CD8-positive, alpha-beta memory T cell (primary cell): ENCODE measurements around the gene ST7. TPM values are rescaled to one million over a fixed set of nuclear protein-coding genes. Genes with fewer than 3 reads are reported as not detected.

Experiments used
- CTCF ChIA-PET: fragments of 350-600 bp; sonication (Branson Sonifier 250); formaldehyde crosslinking; loops from one replicate; lab custom pipeline; 2021; ENCODE audit warnings: antibody characterized with exemption; lab: Charles Lee
- POLR2A ChIA-PET: fragments of 350-600 bp; sonication (Branson Sonifier 250); formaldehyde crosslinking; loops from one replicate; lab custom pipeline; 2021; ENCODE audit warnings: antibody characterized with exemption; lab: Charles Lee
- DNase-seq, 5 donors: peaks; one replicate each; pipeline versions ENCODE4 v3.0.0 to v3.0.0-alpha.2; 2020 to 2022; ENCODE audit warnings: mixed read lengths in 1 of 5
- H3K27ac ChIP-seq: one replicate; pipeline ENCODE4 v1.7.0; 2013; ENCODE audit warnings: low read depth, mild to moderate bottlenecking, low read length, moderate library complexity
- H3K27me3 ChIP-seq: 2 replicates; pipeline ENCODE4 v1.7.0; 2013; ENCODE audit warnings: low read length, mild to moderate bottlenecking; ENCODE audit not compliant: insufficient read depth, poor library complexity, severe bottlenecking
- H3K36me3 ChIP-seq: 2 replicates; pipeline ENCODE4 v1.7.0; 2013; ENCODE audit warnings: mild to moderate bottlenecking, low read length, moderate library complexity; ENCODE audit not compliant: insufficient read depth
- H3K4me1 ChIP-seq: 2 replicates; pipeline ENCODE4 v1.7.0; 2013; ENCODE audit warnings: mild to moderate bottlenecking, low read length, moderate library complexity; ENCODE audit not compliant: insufficient read depth
- H3K4me3 ChIP-seq: 2 replicates; pipeline ENCODE4 v1.7.0; 2013; ENCODE audit warnings: mild to moderate bottlenecking, low read length
- H3K9me3 ChIP-seq: 2 replicates; pipeline ENCODE4 v1.7.0; 2013; ENCODE audit warnings: mild to moderate bottlenecking, low read length
- H3K27ac Mint-ChIP-seq, 8 donors: one replicate each; pipeline ENCODE4 v1.8.0; 2020 to 2021; ENCODE audit warnings: mixed read lengths in 8 of 8, mild to moderate bottlenecking in 6 of 8, inconsistent platforms in 3 of 8, moderate library complexity in 3 of 8
- H3K27me3 Mint-ChIP-seq, 2 donors: one replicate each; pipeline ENCODE4 v1.8.0; 2020 to 2021; ENCODE audit warnings: mixed read lengths in 2 of 2, mild to moderate bottlenecking in 1 of 2, moderate library complexity in 1 of 2
- H3K36me3 Mint-ChIP-seq, 3 donors: one replicate each; pipeline ENCODE4 v1.8.0; 2020 to 2021; ENCODE audit warnings: mixed read lengths in 3 of 3, inconsistent platforms in 1 of 3, mild to moderate bottlenecking in 1 of 3
- H3K4me1 Mint-ChIP-seq, 3 donors: one replicate each; pipeline ENCODE4 v1.8.0; 2020 to 2021; ENCODE audit warnings: mixed read lengths in 3 of 3, inconsistent platforms in 1 of 3, mild to moderate bottlenecking in 1 of 3
- H3K4me3 Mint-ChIP-seq, 7 donors: one replicate each; pipeline ENCODE4 v1.8.0; 2020 to 2021; ENCODE audit warnings: mixed read lengths in 7 of 7, mild to moderate bottlenecking in 6 of 7, moderate library complexity in 4 of 7, inconsistent platforms in 2 of 7
- H3K9me3 Mint-ChIP-seq, 5 donors: one replicate each; pipeline ENCODE4 v1.8.0; 2020 to 2022; ENCODE audit warnings: mixed read lengths in 5 of 5, mild to moderate bottlenecking in 3 of 5, moderate library complexity in 2 of 5, inconsistent platforms in 1 of 5
- polyA plus RNA-seq: library from polyadenylated mRNA; unstranded; fragments of 300-500 nt; fragmentation: Illumina TruSeq; gene quantifications from one replicate; pipeline ENCODE4 v1.2.3, GENCODE V29; 2021
- total RNA-seq, 2 experiments: library from RNA; stranded (reverse); gene quantifications; one replicate each; pipeline ENCODE4 v1.2.3, GENCODE V29; 2021

Gene ST7
- total and polyA plus RNA-seq, 3 experiments from 2014 or later: 7.9 to 14.2 (median 12.7) TPM

DNA sequence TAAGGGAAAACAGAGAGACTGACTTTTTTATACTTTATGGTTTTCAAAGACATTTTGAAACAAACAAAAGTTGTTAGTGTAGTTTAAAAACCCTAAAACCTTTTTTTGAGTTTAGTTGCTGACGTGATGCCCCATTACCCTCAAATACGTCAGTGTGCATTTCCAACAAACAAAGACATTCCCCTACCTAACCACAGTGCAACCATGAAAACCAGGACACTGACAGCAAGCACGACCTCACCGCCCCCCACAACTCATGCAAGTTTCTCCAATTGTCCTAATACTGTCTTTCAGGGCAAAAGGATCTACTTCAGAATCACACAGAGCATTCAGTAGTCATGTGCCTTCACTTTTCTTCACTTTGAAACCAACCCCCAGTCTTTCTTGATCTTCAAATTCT, 294.5 kb downstream of the ST7 start:
- no peaks in the 10 kb centered on the region for H3K27me3 ChIP-seq
- H3K4me3 ChIP-seq: no peak overlapping the region
- CTCF ChIA-PET: no interaction called here
- H3K9me3 ChIP-seq: no peaks in the 10 kb centered on the region
- H3K27ac ChIP-seq: no peak overlapping the region
- Mint-ChIP-seq H3K4me3 (no peak overlapping the region), H3K9me3 (peaks cover 0 to 5% (median 0%) of the 10 kb centered on the region in 5 donors), H3K27me3 (peaks cover 10 to 12% of the 10 kb centered on the region in 2 donors), H3K36me3 (no peaks in the 10 kb centered on the region), H3K27ac (no peak overlapping the region), H3K4me1 (no peaks in the 10 kb centered on the region)
- no peak for DNase-seq
- POLR2A ChIA-PET: no interaction called here
- no peaks in the 10 kb centered on the region for H3K36me3 ChIP-seq
- no peaks in the 10 kb centered on the region for H3K4me1 ChIP-seq

GRCh38 chr7:117248829-117249228, 295.5 kb downstream of the ST7 start:
- Mint-ChIP-seq H3K9me3 (peaks cover 0 to 5% (median 0%) of the 10 kb centered on the region in 5 donors), H3K4me1 (no peaks in the 10 kb centered on the region), H3K4me3 (no peak overlapping the region), H3K27me3 (peaks cover 8 to 11% of the 10 kb centered on the region in 2 donors), H3K27ac (no peak overlapping the region), H3K36me3 (no peaks in the 10 kb centered on the region)
- no peaks in the 10 kb centered on the region for H3K36me3 ChIP-seq
- no peak overlapping the region for H3K4me3 ChIP-seq
- H3K9me3 ChIP-seq: no peaks in the 10 kb centered on the region
- no peaks in the 10 kb centered on the region for H3K4me1 ChIP-seq
- ChIA-PET CTCF (no interaction called here), POLR2A (no interaction called here)
- H3K27me3 ChIP-seq: no peaks in the 10 kb centered on the region
- H3K27ac ChIP-seq: no peak overlapping the region
- DNase-seq: no peak

DNA sequence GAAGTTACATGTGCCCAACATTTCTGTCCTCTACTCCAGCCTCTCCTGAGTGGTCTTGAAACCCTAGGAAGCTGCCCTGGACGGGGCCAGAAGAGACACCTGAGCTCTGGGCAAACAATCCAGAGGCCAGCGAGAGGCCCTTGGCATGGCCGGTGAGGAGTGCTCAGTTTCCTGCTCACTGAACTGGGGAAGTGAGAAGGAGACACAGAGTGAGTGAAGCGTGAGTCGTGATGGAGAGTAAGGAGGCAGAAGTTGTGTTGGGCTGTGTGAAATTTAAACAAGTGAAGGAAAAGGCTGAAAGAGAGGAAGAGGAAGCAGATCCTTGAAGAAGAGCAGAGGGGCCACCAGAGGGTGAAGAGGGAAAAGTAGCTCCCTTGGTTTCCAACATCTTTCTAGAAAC, 296.4 kb downstream of the ST7 start:
- Mint-ChIP-seq H3K27ac (no peak overlapping the region), H3K9me3 (peaks cover 0 to 5% (median 0%) of the 10 kb centered on the region in 5 donors), H3K36me3 (no peaks in the 10 kb centered on the region), H3K4me1 (no peaks in the 10 kb centered on the region), H3K27me3 (peaks cover 7 to 11% of the 10 kb centered on the region in 2 donors), H3K4me3 (no peak overlapping the region)
- H3K36me3 ChIP-seq: no peaks in the 10 kb centered on the region
- H3K9me3 ChIP-seq: no peaks in the 10 kb centered on the region
- ChIA-PET POLR2A (no interaction called here), CTCF (no interaction called here)
- H3K27me3 ChIP-seq: no peaks in the 10 kb centered on the region
- H3K27ac ChIP-seq: no peak overlapping the region
- no peak overlapping the region for H3K4me3 ChIP-seq
- no peak for DNase-seq
- no peaks in the 10 kb centered on the region for H3K4me1 ChIP-seq

DNA sequence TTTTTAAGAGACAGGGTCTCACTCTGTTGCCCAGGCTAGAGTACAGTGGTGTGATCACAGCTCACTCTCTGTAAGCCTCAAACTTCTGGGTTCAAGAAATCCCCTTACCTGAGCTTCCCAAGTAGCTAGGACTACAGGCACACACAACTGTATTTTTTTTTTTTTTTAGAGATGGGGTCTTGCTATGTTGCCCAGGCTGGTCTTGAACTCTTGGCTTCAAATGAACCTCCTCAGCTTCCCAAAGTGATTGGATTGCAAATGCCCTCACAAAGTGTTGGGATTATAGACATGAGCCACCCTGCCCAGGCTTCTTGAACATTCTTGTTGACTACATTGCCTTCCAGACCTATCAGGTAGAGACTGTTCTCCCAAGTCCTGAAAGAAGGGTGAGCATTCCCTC, 296.9 kb downstream of the ST7 start:
- peaks cover 0 to 5% (median 0%) of the 10 kb centered on the region in 5 donors for H3K9me3 Mint-ChIP-seq
- H3K4me3 ChIP-seq: no peak overlapping the region

DNA sequence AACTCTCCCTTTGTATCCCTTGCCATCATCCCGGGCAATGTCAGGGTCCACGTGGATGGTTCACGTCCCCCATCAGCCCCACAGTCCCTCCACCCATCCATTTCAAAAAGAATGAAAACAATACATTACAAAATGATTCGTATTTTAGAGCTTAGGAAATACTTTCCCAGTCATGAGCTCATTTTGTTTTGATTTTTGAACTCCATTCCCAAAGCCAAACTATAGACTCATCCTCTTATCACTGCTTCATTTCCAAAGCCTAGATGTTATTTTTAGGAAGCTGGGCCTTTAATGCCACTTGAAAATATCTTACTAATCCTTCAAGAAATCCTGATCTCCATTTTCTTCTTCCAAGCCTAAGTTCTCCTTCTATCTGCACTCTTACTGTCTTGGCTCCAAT, 297.5 kb downstream of the ST7 start:
- CTCF ChIA-PET: no interaction called here
- Mint-ChIP-seq H3K27ac (no peak overlapping the region), H3K4me1 (no peaks in the 10 kb centered on the region), H3K36me3 (no peaks in the 10 kb centered on the region), H3K4me3 (no peak overlapping the region), H3K27me3 (peaks cover 7 to 17% of the 10 kb centered on the region in 2 donors), H3K9me3 (peaks cover 0 to 5% (median 0%) of the 10 kb centered on the region in 5 donors)
- no peaks in the 10 kb centered on the region for H3K27me3 ChIP-seq
- no peak overlapping the region for H3K27ac ChIP-seq
- H3K9me3 ChIP-seq: no peaks in the 10 kb centered on the region
- no peak overlapping the region for H3K4me3 ChIP-seq
- DNase-seq: no peak
- POLR2A ChIA-PET: no interaction called here
- no peaks in the 10 kb centered on the region for H3K4me1 ChIP-seq
- H3K36me3 ChIP-seq: no peaks in the 10 kb centered on the region

More for the DNA sequence above, 296.9 kb downstream of the ST7 start:
- Histone ChIP-seq H3K27me3 (no peaks in the 10 kb centered on the region), H3K27ac (no peak overlapping the region), H3K4me1 (no peaks in the 10 kb centered on the region), H3K9me3 (no peaks in the 10 kb centered on the region), H3K36me3 (no peaks in the 10 kb centered on the region)
- POLR2A ChIA-PET: no interaction called here
- H3K27ac Mint-ChIP-seq: no peak overlapping the region
- no peaks in the 10 kb centered on the region for H3K36me3 Mint-ChIP-seq
- no peak for DNase-seq
- peaks cover 7 to 14% of the 10 kb centered on the region in 2 donors for H3K27me3 Mint-ChIP-seq
- H3K4me3 Mint-ChIP-seq: no peak overlapping the region
- CTCF ChIA-PET: no interaction called here
- H3K4me1 Mint-ChIP-seq: no peaks in the 10 kb centered on the region

DNA sequence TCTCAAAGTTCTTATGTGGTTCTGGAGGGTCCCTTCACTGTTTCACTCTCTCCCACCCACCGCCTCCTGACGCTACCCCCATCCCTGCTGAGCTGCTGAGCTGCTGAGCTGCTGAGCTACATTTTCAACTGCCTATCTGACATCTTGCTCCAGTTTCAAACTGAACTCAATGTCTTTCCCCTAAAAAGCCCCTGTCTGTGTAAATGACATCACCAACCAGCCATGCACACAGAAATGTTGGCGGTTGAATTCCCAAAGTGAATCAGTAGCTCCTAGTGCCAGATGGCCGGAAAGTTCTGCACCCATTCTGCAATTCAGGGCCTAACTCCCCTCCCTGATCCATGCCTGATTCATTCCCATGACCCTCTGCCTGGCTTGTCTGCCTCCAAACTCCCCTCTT, 298.4 kb downstream of the ST7 start:
- no peaks in the 10 kb centered on the region for H3K9me3 ChIP-seq
- no peaks in the 10 kb centered on the region for H3K36me3 ChIP-seq
- H3K27me3 Mint-ChIP-seq: peaks cover 7 to 24% of the 10 kb centered on the region in 2 donors
- no peak overlapping the region for H3K27ac Mint-ChIP-seq
- ChIA-PET POLR2A (no interaction called here), CTCF (no interaction called here)
- H3K4me1 Mint-ChIP-seq: no peaks in the 10 kb centered on the region
- H3K27me3 ChIP-seq: no peaks in the 10 kb centered on the region
- H3K4me3 ChIP-seq: no peak overlapping the region
- no peaks in the 10 kb centered on the region for H3K4me1 ChIP-seq
- no peaks in the 10 kb centered on the region for H3K36me3 Mint-ChIP-seq
- H3K9me3 Mint-ChIP-seq: peaks cover 0 to 5% (median 0%) of the 10 kb centered on the region in 5 donors
- H3K27ac ChIP-seq: no peak overlapping the region
- H3K4me3 Mint-ChIP-seq: no peak overlapping the region
- DNase-seq: no peak

GRCh38 chr7:117259615-117260014, 306.3 kb downstream of the ST7 start:
- Mint-ChIP-seq H3K9me3 (peaks cover 0 to 1% (median 0%) of the 10 kb centered on the region in 5 donors), H3K27ac (no peak overlapping the region), H3K27me3 (peaks cover 0 to 12% of the 10 kb centered on the region in 2 donors), H3K36me3 (no peaks in the 10 kb centered on the region), H3K4me3 (no peak overlapping the region), H3K4me1 (no peaks in the 10 kb centered on the region)
- no peak overlapping the region for H3K27ac ChIP-seq
- no peak for DNase-seq
- no peak overlapping the region for H3K4me3 ChIP-seq
- ChIA-PET POLR2A (no interaction called here), CTCF (no interaction called here)
- no peaks in the 10 kb centered on the region for H3K27me3 ChIP-seq
- H3K36me3 ChIP-seq: no peaks in the 10 kb centered on the region
- no peaks in the 10 kb centered on the region for H3K4me1 ChIP-seq
- H3K9me3 ChIP-seq: no peaks in the 10 kb centered on the region

- Mint-ChIP-seq H3K36me3 (no peaks in the 10 kb centered on the region), H3K4me1 (no peaks in the 10 kb centered on the region), H3K27ac (no peak overlapping the region), H3K9me3 (peaks cover 0 to 3% (median 0%) of the 10 kb centered on the region in 5 donors), H3K4me3 (no peak overlapping the region), H3K27me3 (peaks cover 0 to 4% of the 10 kb centered on the region in 2 donors)
- H3K27ac ChIP-seq: no peak overlapping the region
- H3K4me1 ChIP-seq: no peaks in the 10 kb centered on the region
- ChIA-PET POLR2A (no interaction called here), CTCF (no interaction called here)
- H3K36me3 ChIP-seq: no peaks in the 10 kb centered on the region
- no peak overlapping the region for H3K4me3 ChIP-seq
- no peak for DNase-seq
- no peaks in the 10 kb centered on the region for H3K9me3 ChIP-seq
- H3K27me3 ChIP-seq: no peaks in the 10 kb centered on the region
Observed at GRCh38 chr7:117262546-117262945, 309.2 kb downstream of the ST7 start.

GRCh38 chr7:117264716-117265115, 311.4 kb downstream of the ST7 start:
- no peaks in the 10 kb centered on the region for H3K4me1 Mint-ChIP-seq
- Histone ChIP-seq H3K27ac (no peak overlapping the region), H3K4me3 (no peak overlapping the region), H3K27me3 (no peaks in the 10 kb centered on the region), H3K9me3 (no peaks in the 10 kb centered on the region), H3K4me1 (no peaks in the 10 kb centered on the region), H3K36me3 (no peaks in the 10 kb centered on the region)
- H3K9me3 Mint-ChIP-seq: peaks cover 0 to 4% (median 0%) of the 10 kb centered on the region in 5 donors
- H3K36me3 Mint-ChIP-seq: no peaks in the 10 kb centered on the region
- no peak overlapping the region for H3K27ac Mint-ChIP-seq
- CTCF ChIA-PET: no interaction called here
- no peak for DNase-seq
- POLR2A ChIA-PET: no interaction called here
- H3K4me3 Mint-ChIP-seq: no peak overlapping the region
- H3K27me3 Mint-ChIP-seq: peaks cover 0 to 9% of the 10 kb centered on the region in 2 donors
